DOHH2 (cell line): ENCODE results near the gene PLPPR1.

Experiments used
- H3F3A ChIP-seq: fragments of 200-600 bp; sonication (generic), shearing (Covaris generic); 2 replicates; pipeline ENCODE4 v1.6.0; 2016; ENCODE audit warnings: antibody characterized with exemption, mild to moderate bottlenecking; ENCODE audit not compliant: control insufficient read depth, insufficient read depth
- H3K27ac ChIP-seq: fragments of 200-600 bp; sonication (generic); 2 replicates; pipeline ENCODE4 v1.5.1; 2014; ENCODE audit warnings: low read depth, mild to moderate bottlenecking, low read length, moderate library complexity
- H3K27me3 ChIP-seq: fragments of 200-600 bp; sonication (generic); 2 replicates; pipeline ENCODE4 v1.6.1; 2014; ENCODE audit warnings: mild to moderate bottlenecking, low read length, mixed read lengths; ENCODE audit not compliant: control insufficient read depth
- H3K36me3 ChIP-seq: fragments of 200-600 bp; sonication (generic); 2 replicates; pipeline ENCODE4 v1.6.1; 2014; ENCODE audit warnings: mild to moderate bottlenecking, low read length, moderate library complexity, mixed read lengths; ENCODE audit not compliant: control insufficient read depth
- H3K4me1 ChIP-seq: fragments of 200-600 bp; sonication (generic); 2 replicates; pipeline ENCODE4 v1.6.1; 2014; ENCODE audit warnings: mild to moderate bottlenecking, low read length, mixed read lengths; ENCODE audit not compliant: control insufficient read depth
- H3K4me2 ChIP-seq: fragments of 200-600 bp; sonication (generic); 2 replicates; pipeline ENCODE4 v1.6.0; 2014; ENCODE audit warnings: mild to moderate bottlenecking, low read length, moderate library complexity
- H3K4me3 ChIP-seq: fragments of 200-600 bp; sonication (generic); 2 replicates; pipeline ENCODE4 v1.5.1; 2014; ENCODE audit warnings: mild to moderate bottlenecking, low read length, mixed read lengths
- H3K79me2 ChIP-seq: fragments of 200-600 bp; sonication (generic); 2 replicates; pipeline ENCODE4 v1.6.1; 2014; ENCODE audit warnings: mild to moderate bottlenecking, low read length, mixed read lengths; ENCODE audit not compliant: control insufficient read depth
- H3K9me2 ChIP-seq: fragments of 200-600 bp; sonication (generic); replicated peaks from 2 replicates; pipeline ENCODE4 v1.6.1; 2014; ENCODE audit warnings: mild to moderate bottlenecking, low read length, mixed read lengths; ENCODE audit not compliant: control insufficient read depth
- H3K9me3 ChIP-seq: fragments of 200-600 bp; sonication (generic); 2 replicates; pipeline ENCODE4 v1.6.1; 2014; ENCODE audit warnings: antibody characterized with exemption, low read length, mixed read lengths; ENCODE audit not compliant: control insufficient read depth, insufficient read depth
- H4K20me1 ChIP-seq: fragments of 200-600 bp; sonication (generic); 2 replicates; pipeline ENCODE4 v1.6.0; 2014; ENCODE audit warnings: low read depth, mild to moderate bottlenecking, antibody characterized with exemption, low read length, moderate library complexity; ENCODE audit not compliant: control insufficient read depth, insufficient read depth
- CTCF ChIP-seq: fragments of 200-600 bp; sonication (generic); IDR thresholded peaks from one replicate; pipeline ENCODE4 v1.5.1; 2014; ENCODE audit warnings: antibody characterized with exemption, mild to moderate bottlenecking, low read depth, low read length; ENCODE audit not compliant: poor library complexity, severe bottlenecking
- EZH2phosphoT487 ChIP-seq: fragments of 200-600 bp; sonication (generic); IDR thresholded peaks from 2 replicates; pipeline ENCODE4 v1.6.1; 2017; ENCODE audit warnings: borderline replicate concordance, mild to moderate bottlenecking, antibody characterized with exemption, low read length, moderate library complexity, mixed read lengths

The PLPPR1 gene

GRCh38 chr9:101232405-101232977, 204.0 kb downstream of the PLPPR1 start:
- no peak overlapping the region for H3K4me2 ChIP-seq
- no peak overlapping the region for H3K27ac ChIP-seq
- no peaks in the 10 kb centered on the region for H3F3A ChIP-seq
- H3K4me3 ChIP-seq = no peak overlapping the region
- H3K36me3 ChIP-seq = no peaks in the 10 kb centered on the region
- H4K20me1 ChIP-seq = no peaks in the 10 kb centered on the region
- H3K4me1 ChIP-seq = no peaks in the 10 kb centered on the region
- TF ChIP-seq CTCF (no peak), EZH2phosphoT487 (no peak)
- H3K79me2 ChIP-seq = no peaks in the 10 kb centered on the region
- no peaks in the 10 kb centered on the region for H3K9me2 ChIP-seq
- H3K27me3 ChIP-seq = 0 out of 2 replicates have a peak, but pooled peaks cover 5% of the 10 kb centered on the region
- no peaks in the 10 kb centered on the region for H3K9me3 ChIP-seq

GRCh38 chr9:101235105-101235866, 206.8 kb downstream of the PLPPR1 start:
- Histone ChIP-seq H3K9me3 (no peaks in the 10 kb centered on the region), H3K4me2 (no peak overlapping the region), H4K20me1 (no peaks in the 10 kb centered on the region), H3F3A (no peaks in the 10 kb centered on the region), H3K36me3 (no peaks in the 10 kb centered on the region), H3K27ac (no peak overlapping the region), H3K9me2 (no peaks in the 10 kb centered on the region), H3K4me3 (no peak overlapping the region), H3K4me1 (no peaks in the 10 kb centered on the region), H3K27me3 (0 out of 2 replicates have a peak, but pooled peaks cover 5% of the 10 kb centered on the region), H3K79me2 (no peaks in the 10 kb centered on the region)
- no peak for TF ChIP-seq EZH2phosphoT487
- peak; percentile 41 for TF ChIP-seq CTCF

GRCh38 chr9:101242651-101243050, 214.1 kb downstream of the PLPPR1 start:
- no peaks in the 10 kb centered on the region for H3K9me3 ChIP-seq
- no peaks in the 10 kb centered on the region for H3K27me3 ChIP-seq
- no peaks in the 10 kb centered on the region for H3K9me2 ChIP-seq

More at GRCh38 chr9:101242651-101243050, 214.1 kb downstream of the PLPPR1 start:
- Histone ChIP-seq H3K27ac (no peak overlapping the region), H3K79me2 (no peaks in the 10 kb centered on the region), H3K36me3 (no peaks in the 10 kb centered on the region), H3K4me1 (no peaks in the 10 kb centered on the region), H3F3A (no peaks in the 10 kb centered on the region), H3K4me3 (no peak overlapping the region), H4K20me1 (no peaks in the 10 kb centered on the region), H3K4me2 (no peak overlapping the region)
- TF ChIP-seq EZH2phosphoT487 = no peak
- TF ChIP-seq CTCF = no peak
